ENCODE results near the gene SPACA9. TPM values are rescaled to one million over a fixed set of nuclear protein-coding genes. Genes with fewer than 3 reads are reported as not detected.
A peak's percentile ranks its signal among the peaks of the same experiment; 100 is the strongest.

Gene SPACA9
- polyA plus RNA-seq, 2 donors = 6.3 to 6.5 TPM

- 41 to 42% methylated on average over 14 of the region's 14 CpGs for WGBS, 2 donors
- no peaks in the 10 kb centered on the region for H3K9me3 ChIP-seq (ENCODE audit: control insufficient read depth in 2 of 2, insufficient read depth in 1 of 2, low read depth in 1 of 2, low read length in 1 of 2)
- no peak overlapping the region for H3K27ac ChIP-seq (ENCODE audit: low read depth in 2 of 2, low read length in 1 of 2)
- no peaks in the 10 kb centered on the region for H3K27me3 ChIP-seq (ENCODE audit: control insufficient read depth in 1 of 2, insufficient read depth in 2 of 2, low read length in 2 of 2)
- peaks cover 0 to 4% of the 10 kb centered on the region in 2 donors for H3K4me1 ChIP-seq (ENCODE audit: control insufficient read depth in 2 of 2, insufficient read depth in 2 of 2, low read length in 1 of 2)
- H3K36me3 ChIP-seq (ENCODE audit: control insufficient read depth in 2 of 2, insufficient read depth in 2 of 2, low read length in 1 of 2) = no peaks in the 10 kb centered on the region
- H3K4me3 ChIP-seq (ENCODE audit: low read depth in 1 of 2, low read length in 2 of 2) = peak overlapping the region; percentile 86 to 88
These were observed 1.3 kb upstream of the SPACA9 start for GRCh38 chr9:132877458-132877823.

DNA sequence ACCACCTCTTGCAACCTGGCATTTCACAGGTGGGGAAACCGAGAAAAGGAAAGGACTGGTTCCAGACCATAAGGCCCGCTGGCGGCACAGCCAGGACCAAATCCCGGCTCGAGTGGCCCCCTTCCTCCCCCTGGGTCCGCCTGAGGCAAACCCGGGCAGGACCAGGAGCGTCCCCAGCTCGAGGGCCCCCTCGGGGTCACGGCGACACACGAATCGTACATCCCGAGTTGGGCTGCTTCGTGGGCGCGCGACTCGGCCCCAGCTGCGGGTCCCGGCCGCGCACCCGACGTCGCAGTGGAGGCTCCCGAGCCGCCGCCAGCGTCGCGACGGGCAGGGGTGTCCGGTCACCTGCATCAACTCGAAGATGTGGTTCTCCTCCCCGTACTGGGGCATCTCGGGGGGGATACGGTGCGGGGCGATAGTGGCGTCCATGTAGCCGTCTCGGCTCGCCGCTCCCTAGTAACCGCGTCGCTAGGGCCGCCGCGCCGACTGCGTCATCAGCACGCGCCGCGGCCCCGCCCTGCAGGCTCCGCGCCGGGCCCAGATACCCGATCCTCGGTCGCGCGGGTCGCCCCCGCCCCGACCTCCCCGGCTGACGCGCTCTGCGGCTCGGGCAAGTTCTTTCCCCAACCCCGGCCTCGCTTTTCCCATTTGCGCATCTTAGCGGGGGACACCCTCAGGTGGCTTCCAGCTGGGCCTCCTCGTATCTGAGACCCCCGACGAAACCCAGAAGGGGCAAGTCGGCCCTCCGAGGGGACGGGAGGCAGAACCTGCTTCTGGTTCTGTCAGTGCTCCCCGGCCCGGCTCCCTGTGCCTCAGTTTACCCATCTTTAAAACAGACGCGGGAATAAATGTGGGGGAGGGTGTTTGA lies 639 bp upstream of the SPACA9 start, which contains the start of gene AK8:
AK8 (minus strand) TSS at position 461 of the 871 bp plus-strand sequence; CDS start at position 432, 29 bp downstream.
- Histone ChIP-seq H3K27me3 (ENCODE audit: control insufficient read depth in 1 of 2, insufficient read depth in 2 of 2, low read length in 2 of 2) (no peaks in the 10 kb centered on the region), H3K4me1 (ENCODE audit: control insufficient read depth in 2 of 2, insufficient read depth in 2 of 2, low read length in 1 of 2) (peaks cover 0 to 5% of the 10 kb centered on the region in 2 donors), H3K36me3 (ENCODE audit: control insufficient read depth in 2 of 2, insufficient read depth in 2 of 2, low read length in 1 of 2) (no peaks in the 10 kb centered on the region), H3K27ac (ENCODE audit: low read depth in 2 of 2, low read length in 1 of 2) (peak within 1 kb of the TSS; percentile 94 to 96), H3K4me3 (ENCODE audit: low read depth in 1 of 2, low read length in 2 of 2) (peak within 1 kb of the TSS; percentile 86 to 88), H3K9me3 (ENCODE audit: control insufficient read depth in 2 of 2, insufficient read depth in 1 of 2, low read depth in 1 of 2, low read length in 1 of 2) (no peaks in the 10 kb centered on the region)
- WGBS, 2 donors = 1% methylated on average over 81 to 89 of the region's 89 CpGs

- H3K4me3 ChIP-seq (ENCODE audit: low read depth in 1 of 2, low read length in 2 of 2) = peak overlapping the region in 1 of 2 donors; percentile 88
- H3K27me3 ChIP-seq (ENCODE audit: control insufficient read depth in 1 of 2, insufficient read depth in 2 of 2, low read length in 2 of 2) = no peaks in the 10 kb centered on the region
- peak overlapping the region; percentile 94 to 96 for H3K27ac ChIP-seq (ENCODE audit: low read depth in 2 of 2, low read length in 1 of 2)
- peaks cover 0 to 6% of the 10 kb centered on the region in 2 donors for H3K4me1 ChIP-seq (ENCODE audit: control insufficient read depth in 2 of 2, insufficient read depth in 2 of 2, low read length in 1 of 2)
- no peaks in the 10 kb centered on the region for H3K36me3 ChIP-seq (ENCODE audit: control insufficient read depth in 2 of 2, insufficient read depth in 2 of 2, low read length in 1 of 2)
- 78 to 84% methylated on average over 6 of the region's 6 CpGs for WGBS, 2 donors
- no peaks in the 10 kb centered on the region for H3K9me3 ChIP-seq (ENCODE audit: control insufficient read depth in 2 of 2, insufficient read depth in 1 of 2, low read depth in 1 of 2, low read length in 1 of 2)
These were observed 992 bp downstream of the SPACA9 start for GRCh38 chr9:132879457-132880323.

DNA sequence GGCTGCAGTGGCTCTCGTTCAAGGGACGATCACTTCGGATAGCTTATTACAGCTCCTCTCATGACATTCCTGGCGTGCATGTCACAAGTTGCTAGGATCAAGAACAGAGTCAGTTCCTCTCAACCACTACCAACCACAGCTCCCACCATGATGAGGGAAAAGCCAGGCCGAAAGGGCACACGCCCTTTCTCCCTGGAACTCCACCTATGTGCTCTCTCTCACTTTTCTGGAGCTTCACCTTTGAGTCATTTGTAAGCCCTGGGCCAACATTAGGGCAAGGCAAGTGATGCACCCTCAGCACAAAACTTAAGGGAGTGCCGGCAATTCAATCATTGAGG lies 1.6 kb downstream of the SPACA9 start:
- Histone ChIP-seq H3K4me1 (ENCODE audit: control insufficient read depth in 2 of 2, insufficient read depth in 2 of 2, low read length in 1 of 2) (peaks cover 0 to 6% of the 10 kb centered on the region in 2 donors), H3K36me3 (ENCODE audit: control insufficient read depth in 2 of 2, insufficient read depth in 2 of 2, low read length in 1 of 2) (no peaks in the 10 kb centered on the region), H3K9me3 (ENCODE audit: control insufficient read depth in 2 of 2, insufficient read depth in 1 of 2, low read depth in 1 of 2, low read length in 1 of 2) (no peaks in the 10 kb centered on the region), H3K27me3 (ENCODE audit: control insufficient read depth in 1 of 2, insufficient read depth in 2 of 2, low read length in 2 of 2) (no peaks in the 10 kb centered on the region), H3K27ac (ENCODE audit: low read depth in 2 of 2, low read length in 1 of 2) (peak overlapping the region; percentile 94 to 96), H3K4me3 (ENCODE audit: low read depth in 1 of 2, low read length in 2 of 2) (no peak overlapping the region)
- whole genome bisulfite sequencing, 2 donors = 76 to 77% methylated on average over 7 of the region's 7 CpGs

- no peaks in the 10 kb centered on the region for H3K9me3 ChIP-seq (ENCODE audit: control insufficient read depth in 2 of 2, insufficient read depth in 1 of 2, low read depth in 1 of 2, low read length in 1 of 2)
- no peaks in the 10 kb centered on the region for H3K36me3 ChIP-seq (ENCODE audit: control insufficient read depth in 2 of 2, insufficient read depth in 2 of 2, low read length in 1 of 2)
- no peak overlapping the region for H3K4me3 ChIP-seq (ENCODE audit: low read depth in 1 of 2, low read length in 2 of 2)
- 72 to 79% methylated on average over 6 of the region's 6 CpGs for WGBS, 2 donors
- no peaks in the 10 kb centered on the region for H3K27me3 ChIP-seq (ENCODE audit: control insufficient read depth in 1 of 2, insufficient read depth in 2 of 2, low read length in 2 of 2)
- no peak overlapping the region for H3K27ac ChIP-seq (ENCODE audit: low read depth in 2 of 2, low read length in 1 of 2)
- peaks cover 0 to 6% of the 10 kb centered on the region in 2 donors for H3K4me1 ChIP-seq (ENCODE audit: control insufficient read depth in 2 of 2, insufficient read depth in 2 of 2, low read length in 1 of 2)
These were observed 3.1 kb downstream of the SPACA9 start for GRCh38 chr9:132881826-132882225.

DNA sequence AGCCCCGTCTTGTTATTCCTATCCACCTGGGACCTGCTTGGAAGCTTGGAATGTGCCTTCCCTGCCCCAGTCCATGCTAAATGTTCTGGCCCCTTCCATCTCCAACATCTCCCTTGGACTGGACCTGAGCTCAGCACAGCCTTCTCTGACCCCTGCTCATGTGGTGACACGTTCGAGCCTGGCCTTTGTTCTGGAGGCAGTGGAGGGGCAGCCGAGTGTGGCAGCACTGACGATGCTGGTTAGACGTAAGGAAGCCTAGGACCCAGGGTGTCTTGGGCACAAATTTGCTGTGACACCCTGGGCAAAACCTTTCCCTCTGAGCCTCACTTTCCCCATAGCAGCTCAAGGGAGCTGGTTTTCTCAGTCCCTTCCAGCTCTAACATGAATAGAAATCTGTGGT lies 3.9 kb downstream of the SPACA9 start:
- H3K27me3 ChIP-seq (ENCODE audit: control insufficient read depth in 1 of 2, insufficient read depth in 2 of 2, low read length in 2 of 2) = no peaks in the 10 kb centered on the region
- H3K4me3 ChIP-seq (ENCODE audit: low read depth in 1 of 2, low read length in 2 of 2) = no peak overlapping the region
- WGBS, 2 donors = 86 to 88% methylated on average over 6 of the region's 6 CpGs
- H3K4me1 ChIP-seq (ENCODE audit: control insufficient read depth in 2 of 2, insufficient read depth in 2 of 2, low read length in 1 of 2) = peaks cover 0 to 6% of the 10 kb centered on the region in 2 donors
- no peaks in the 10 kb centered on the region for H3K36me3 ChIP-seq (ENCODE audit: control insufficient read depth in 2 of 2, insufficient read depth in 2 of 2, low read length in 1 of 2)
- H3K9me3 ChIP-seq (ENCODE audit: control insufficient read depth in 2 of 2, insufficient read depth in 1 of 2, low read depth in 1 of 2, low read length in 1 of 2) = no peaks in the 10 kb centered on the region
- no peak overlapping the region for H3K27ac ChIP-seq (ENCODE audit: low read depth in 2 of 2, low read length in 1 of 2)

- Histone ChIP-seq H3K9me3 (ENCODE audit: control insufficient read depth in 2 of 2, insufficient read depth in 1 of 2, low read depth in 1 of 2, low read length in 1 of 2) (no peaks in the 10 kb centered on the region), H3K4me1 (ENCODE audit: control insufficient read depth in 2 of 2, insufficient read depth in 2 of 2, low read length in 1 of 2) (peaks cover 0 to 6% of the 10 kb centered on the region in 2 donors), H3K4me3 (ENCODE audit: low read depth in 1 of 2, low read length in 2 of 2) (no peak overlapping the region), H3K36me3 (ENCODE audit: control insufficient read depth in 2 of 2, insufficient read depth in 2 of 2, low read length in 1 of 2) (no peaks in the 10 kb centered on the region), H3K27ac (ENCODE audit: low read depth in 2 of 2, low read length in 1 of 2) (no peak overlapping the region), H3K27me3 (ENCODE audit: control insufficient read depth in 1 of 2, insufficient read depth in 2 of 2, low read length in 2 of 2) (no peaks in the 10 kb centered on the region)
- 91% methylated on average over 27 of the region's 27 CpGs for WGBS, 2 donors
These were observed 4.9 kb downstream of the SPACA9 start for GRCh38 chr9:132883349-132884294.

DNA sequence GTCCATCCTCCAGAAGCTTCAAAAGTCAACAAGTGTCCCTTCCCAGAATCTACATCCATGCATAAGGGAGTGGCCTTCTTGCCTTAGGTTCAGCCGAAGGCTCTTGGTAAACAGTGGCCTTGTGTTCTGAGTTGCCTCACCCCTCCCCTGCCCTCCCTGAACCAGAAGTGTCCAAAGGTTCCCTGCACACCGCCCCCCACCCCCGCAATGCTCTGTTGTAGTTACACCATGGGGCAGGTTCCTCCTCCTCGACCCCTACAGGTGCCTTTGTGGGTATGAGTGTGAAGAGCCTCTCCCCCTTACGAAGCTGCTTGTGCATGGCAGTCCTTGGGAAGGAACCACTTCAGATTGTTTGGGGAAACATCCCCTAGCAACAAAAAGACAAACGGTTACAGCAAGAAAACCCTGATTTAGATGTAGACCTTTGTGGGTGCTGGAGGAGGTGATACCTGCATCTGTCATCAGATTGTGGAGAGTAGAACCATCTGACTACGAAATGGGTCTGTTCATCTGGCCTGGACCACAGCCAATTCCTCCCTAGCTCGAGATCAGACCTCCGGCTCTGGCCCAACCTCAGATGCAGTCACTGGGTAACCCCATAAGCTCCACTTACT lies 7.1 kb downstream of the SPACA9 start:
- no peak overlapping the region for H3K27ac ChIP-seq (ENCODE audit: low read depth in 2 of 2, low read length in 1 of 2)
- no peaks in the 10 kb centered on the region for H3K36me3 ChIP-seq (ENCODE audit: control insufficient read depth in 2 of 2, insufficient read depth in 2 of 2, low read length in 1 of 2)
- H3K4me3 ChIP-seq (ENCODE audit: low read depth in 1 of 2, low read length in 2 of 2) = no peak overlapping the region
- 51 to 63% methylated on average over 9 of the region's 9 CpGs for WGBS, 2 donors
- no peaks in the 10 kb centered on the region for H3K27me3 ChIP-seq (ENCODE audit: control insufficient read depth in 1 of 2, insufficient read depth in 2 of 2, low read length in 2 of 2)
- no peaks in the 10 kb centered on the region for H3K9me3 ChIP-seq (ENCODE audit: control insufficient read depth in 2 of 2, insufficient read depth in 1 of 2, low read depth in 1 of 2, low read length in 1 of 2)
- H3K4me1 ChIP-seq (ENCODE audit: control insufficient read depth in 2 of 2, insufficient read depth in 2 of 2, low read length in 1 of 2) = peaks cover 0 to 2% of the 10 kb centered on the region in 2 donors

Measured in esophagus (tissue), 2 donors.